K562 (cell line): ENCODE data around the gene ARHGAP10.

Experiments used
- HNRNPUL1 ChIP-seq: fragments of 200-400 bp; formaldehyde crosslinking; IDR thresholded peaks from 2 replicates; pipeline ENCODE4 v1.6.1; 2017; ENCODE audit warnings: low read length
- POLR2A ChIP-seq: fragments of 450-650 bp; conservative IDR thresholded peaks from 2 replicates; pipeline ENCODE4 v1.6.1; 2016

GRCh38 chr4:147790412-147790811 is 58.5 kb downstream of the ARHGAP10 start:
- TF ChIP-seq POLR2A (no peak), HNRNPUL1 (no peak)
